ENCODE results near the gene CASK. TPM values are rescaled to one million over a fixed set of nuclear protein-coding genes. Genes with fewer than 3 reads are reported as not detected.

Gene CASK
- total RNA-seq, 1 experiment from 2014 or later = 54.6 TPM

DNA sequence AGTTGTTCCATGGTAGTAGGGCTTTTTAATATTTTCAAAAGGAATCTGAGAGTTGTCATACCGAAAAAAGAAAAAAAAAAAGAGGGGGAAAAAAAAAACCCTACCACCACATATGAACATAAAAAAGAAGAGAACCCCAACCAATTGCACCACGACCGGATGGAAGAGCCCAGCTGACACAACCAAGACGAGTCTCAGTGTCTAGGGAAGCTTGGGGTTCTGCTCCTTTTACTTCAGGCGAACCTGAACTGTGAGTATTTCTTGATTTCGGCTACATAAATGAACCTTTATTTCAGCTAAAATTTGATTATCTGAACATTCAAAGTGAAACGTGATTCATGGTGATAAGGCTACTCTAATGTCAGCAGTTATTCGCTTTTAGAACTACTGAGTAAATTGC is 234.5 kb downstream of the CASK start, which contains the start of gene GPR34:
TSS of gene GPR34 (plus strand) at position 139 of the 400 bp plus-strand sequence. CDS start 6,661 bp downstream, outside the sequence.
- no peak within 1 kb of the TSS for H3K27ac Mint-ChIP-seq
- TF ChIP-seq TCF7 (CRISPR knock-in tag; IDR thresholded peaks at IDR 0.05; ENCODE audit: low read depth) (no peak), KAT7 (CRISPR knock-in tag; IDR thresholded peaks at IDR 0.05; ENCODE audit: borderline replicate concordance) (no peak), SOX15 (CRISPR knock-in tag; IDR thresholded peaks at IDR 0.05) (no peak), ZNF317 (CRISPR knock-in tag; IDR thresholded peaks at IDR 0.05; ENCODE audit: borderline replicate concordance, low read depth) (no peak)
- TF ChIP-seq, protein P1, sequence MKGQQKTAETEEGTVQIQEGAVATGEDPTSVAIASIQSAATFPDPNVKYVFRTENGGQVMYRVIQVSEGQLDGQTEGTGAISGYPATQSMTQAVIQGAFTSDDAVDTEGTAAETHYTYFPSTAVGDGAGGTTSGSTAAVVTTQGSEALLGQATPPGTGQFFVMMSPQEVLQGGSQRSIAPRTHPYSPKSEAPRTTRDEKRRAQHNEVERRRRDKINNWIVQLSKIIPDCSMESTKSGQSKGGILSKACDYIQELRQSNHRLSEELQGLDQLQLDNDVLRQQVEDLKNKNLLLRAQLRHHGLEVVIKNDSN (CRISPR knock-in tag; IDR thresholded peaks at IDR 0.05) = no peak
- no peak for DNase-seq (ENCODE audit: low spot score)
- no peaks in the 10 kb centered on the region for H3K27me3 Mint-ChIP-seq (ENCODE audit: low read depth)
- H3K4me1 Mint-ChIP-seq = no peaks in the 10 kb centered on the region
- no peaks in the 10 kb centered on the region for H3K9me3 Mint-ChIP-seq
- POLR2A ChIA-PET = no interaction called here
- H3K36me3 Mint-ChIP-seq = peaks cover 2% of the 10 kb centered on the region; the same call in 1 of the 2 replicates
- CTCF ChIA-PET = no interaction called here
- no peak for ATAC-seq
- H3K4me3 Mint-ChIP-seq = no peak within 1 kb of the TSS

DNA sequence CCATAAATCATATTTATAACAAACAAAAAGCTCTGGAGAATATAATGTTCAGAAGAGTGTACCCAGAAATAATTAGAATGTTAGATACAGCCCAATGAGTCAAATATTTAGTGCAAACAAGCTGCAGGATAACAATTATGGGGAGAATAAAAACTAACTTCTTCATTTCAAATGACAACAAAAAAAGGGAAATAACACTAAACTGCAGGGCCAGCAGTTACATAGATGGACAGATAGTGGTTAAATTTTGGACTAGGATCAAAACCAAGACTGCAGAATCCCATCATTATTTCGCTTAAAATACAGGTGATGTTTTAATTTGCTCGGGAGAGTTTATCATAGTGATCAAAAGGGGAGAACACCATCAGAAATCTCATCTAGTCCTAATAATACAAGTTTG is 235.2 kb downstream of the CASK start:
- Mint-ChIP-seq H3K36me3 (peaks cover 2% of the 10 kb centered on the region; the same call in 1 of the 2 replicates), H3K27ac (no peak overlapping the region), H3K27me3 (ENCODE audit: low read depth) (no peaks in the 10 kb centered on the region), H3K4me3 (no peak overlapping the region), H3K9me3 (no peaks in the 10 kb centered on the region), H3K4me1 (no peaks in the 10 kb centered on the region)
- CTCF ChIA-PET = no interaction called here
- POLR2A ChIA-PET = no interaction called here
- TF ChIP-seq ZNF121 (CRISPR knock-in tag; IDR thresholded peaks at IDR 0.05) = no peak
- no peak for TF ChIP-seq ZNF317 (CRISPR knock-in tag; IDR thresholded peaks at IDR 0.05; ENCODE audit: borderline replicate concordance, low read depth)
- TF ChIP-seq ZNF232 (CRISPR knock-in tag; IDR thresholded peaks at IDR 0.05) = no peak
- no peak for TF ChIP-seq SMAD4 (CRISPR knock-in tag; IDR thresholded peaks at IDR 0.05)
- TF ChIP-seq KAT7 (CRISPR knock-in tag; IDR thresholded peaks at IDR 0.05; ENCODE audit: borderline replicate concordance) = no peak
- TF ChIP-seq, protein P2, sequence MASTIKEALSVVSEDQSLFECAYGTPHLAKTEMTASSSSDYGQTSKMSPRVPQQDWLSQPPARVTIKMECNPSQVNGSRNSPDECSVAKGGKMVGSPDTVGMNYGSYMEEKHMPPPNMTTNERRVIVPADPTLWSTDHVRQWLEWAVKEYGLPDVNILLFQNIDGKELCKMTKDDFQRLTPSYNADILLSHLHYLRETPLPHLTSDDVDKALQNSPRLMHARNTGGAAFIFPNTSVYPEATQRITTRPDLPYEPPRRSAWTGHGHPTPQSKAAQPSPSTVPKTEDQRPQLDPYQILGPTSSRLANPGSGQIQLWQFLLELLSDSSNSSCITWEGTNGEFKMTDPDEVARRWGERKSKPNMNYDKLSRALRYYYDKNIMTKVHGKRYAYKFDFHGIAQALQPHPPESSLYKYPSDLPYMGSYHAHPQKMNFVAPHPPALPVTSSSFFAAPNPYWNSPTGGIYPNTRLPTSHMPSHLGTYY (CRISPR knock-in tag; IDR thresholded peaks at IDR 0.05) = no peak
- no peak for TF ChIP-seq GRHL2 (CRISPR knock-in tag; IDR thresholded peaks at IDR 0.05; ENCODE audit: insufficient replicate concordance, severe bottlenecking)
- no peak for ATAC-seq
- DNase-seq (ENCODE audit: low spot score) = no peak

DNA sequence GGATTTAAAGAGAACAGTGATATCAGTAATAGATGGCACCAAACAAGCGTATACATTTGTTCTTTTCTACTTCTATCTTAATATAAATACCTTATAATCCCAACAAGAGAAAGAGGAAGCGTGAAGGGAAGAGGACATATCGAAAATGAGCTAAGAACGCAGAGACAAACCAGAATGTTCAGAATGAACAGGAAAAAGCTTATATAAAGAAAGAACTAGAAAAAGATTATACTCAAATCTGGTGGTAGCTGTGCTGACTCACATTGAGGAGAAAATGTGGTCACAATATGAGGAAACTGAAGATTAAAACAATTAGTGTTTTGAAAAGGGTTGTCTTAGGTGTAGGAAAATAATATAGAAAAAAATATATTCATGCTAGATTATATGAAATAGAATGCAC is 236.6 kb downstream of the CASK start:
- ATAC-seq (no peak), DNase-seq (ENCODE audit: low spot score) (no peak)
- no peaks in the 10 kb centered on the region for H3K27me3 Mint-ChIP-seq (ENCODE audit: low read depth)
- peaks cover 2% of the 10 kb centered on the region; the same call in 1 of the 2 replicates for H3K36me3 Mint-ChIP-seq
- TF ChIP-seq GTF2I (CRISPR knock-in tag; conservative IDR thresholded peaks at IDR 0.05) (no peak), ETV6 (CRISPR knock-in tag; IDR thresholded peaks at IDR 0.05) (no peak), SMAD4 (CRISPR knock-in tag; IDR thresholded peaks at IDR 0.05) (no peak), IRF2 (CRISPR knock-in tag; IDR thresholded peaks at IDR 0.05; ENCODE audit: borderline replicate concordance, low read depth) (no peak), TCF7 (CRISPR knock-in tag; IDR thresholded peaks at IDR 0.05; ENCODE audit: low read depth) (no peak), ZNF263 (CRISPR knock-in tag; IDR thresholded peaks at IDR 0.05; ENCODE audit: low read depth) (no peak), FOXJ3 (CRISPR knock-in tag; IDR thresholded peaks at IDR 0.05; ENCODE audit: borderline replicate concordance) (no peak), ZNF416 (CRISPR knock-in tag; IDR thresholded peaks at IDR 0.05) (no peak), TP53 (CRISPR knock-in tag; IDR thresholded peaks at IDR 0.05) (no peak)
- TF ChIP-seq, protein P3, sequence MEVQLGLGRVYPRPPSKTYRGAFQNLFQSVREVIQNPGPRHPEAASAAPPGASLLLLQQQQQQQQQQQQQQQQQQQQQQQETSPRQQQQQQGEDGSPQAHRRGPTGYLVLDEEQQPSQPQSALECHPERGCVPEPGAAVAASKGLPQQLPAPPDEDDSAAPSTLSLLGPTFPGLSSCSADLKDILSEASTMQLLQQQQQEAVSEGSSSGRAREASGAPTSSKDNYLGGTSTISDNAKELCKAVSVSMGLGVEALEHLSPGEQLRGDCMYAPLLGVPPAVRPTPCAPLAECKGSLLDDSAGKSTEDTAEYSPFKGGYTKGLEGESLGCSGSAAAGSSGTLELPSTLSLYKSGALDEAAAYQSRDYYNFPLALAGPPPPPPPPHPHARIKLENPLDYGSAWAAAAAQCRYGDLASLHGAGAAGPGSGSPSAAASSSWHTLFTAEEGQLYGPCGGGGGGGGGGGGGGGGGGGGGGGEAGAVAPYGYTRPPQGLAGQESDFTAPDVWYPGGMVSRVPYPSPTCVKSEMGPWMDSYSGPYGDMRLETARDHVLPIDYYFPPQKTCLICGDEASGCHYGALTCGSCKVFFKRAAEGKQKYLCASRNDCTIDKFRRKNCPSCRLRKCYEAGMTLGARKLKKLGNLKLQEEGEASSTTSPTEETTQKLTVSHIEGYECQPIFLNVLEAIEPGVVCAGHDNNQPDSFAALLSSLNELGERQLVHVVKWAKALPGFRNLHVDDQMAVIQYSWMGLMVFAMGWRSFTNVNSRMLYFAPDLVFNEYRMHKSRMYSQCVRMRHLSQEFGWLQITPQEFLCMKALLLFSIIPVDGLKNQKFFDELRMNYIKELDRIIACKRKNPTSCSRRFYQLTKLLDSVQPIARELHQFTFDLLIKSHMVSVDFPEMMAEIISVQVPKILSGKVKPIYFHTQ (CRISPR knock-in tag; IDR thresholded peaks at IDR 0.05) = no peak
- TF ChIP-seq, protein P4, sequence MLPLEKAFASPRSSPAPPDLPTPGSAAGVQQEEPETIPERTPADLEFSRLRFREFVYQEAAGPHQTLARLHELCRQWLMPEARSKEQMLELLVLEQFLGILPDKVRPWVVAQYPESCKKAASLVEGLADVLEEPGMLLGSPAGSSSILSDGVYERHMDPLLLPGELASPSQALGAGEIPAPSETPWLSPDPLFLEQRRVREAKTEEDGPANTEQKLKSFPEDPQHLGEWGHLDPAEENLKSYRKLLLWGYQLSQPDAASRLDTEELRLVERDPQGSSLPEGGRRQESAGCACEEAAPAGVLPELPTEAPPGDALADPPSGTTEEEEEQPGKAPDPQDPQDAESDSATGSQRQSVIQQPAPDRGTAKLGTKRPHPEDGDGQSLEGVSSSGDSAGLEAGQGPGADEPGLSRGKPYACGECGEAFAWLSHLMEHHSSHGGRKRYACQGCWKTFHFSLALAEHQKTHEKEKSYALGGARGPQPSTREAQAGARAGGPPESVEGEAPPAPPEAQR (CRISPR knock-in tag; IDR thresholded peaks at IDR 0.05) = no peak
- CTCF ChIA-PET = no interaction called here
- H3K9me3 Mint-ChIP-seq = no peaks in the 10 kb centered on the region
- no peak overlapping the region for H3K27ac Mint-ChIP-seq
- H3K4me1 Mint-ChIP-seq = no peaks in the 10 kb centered on the region
- no peak overlapping the region for H3K4me3 Mint-ChIP-seq
- POLR2A ChIA-PET = no interaction called here

All from WTC11 (cell line).